ENCODE results near the gene SLC22A4. TPM values are rescaled to one million over a fixed set of nuclear protein-coding genes. Genes with fewer than 3 reads are reported as not detected.

SLC22A4 gene
- total and polyA plus RNA-seq, 2 donors (not counting 1 experiment from before 2014, with no cell fraction given): 0.18 TPM; not detected in 1

- Histone ChIP-seq H3K4me1 (ENCODE audit: control insufficient read depth in 2 of 2, insufficient read depth in 2 of 2, low read length in 2 of 2) (peaks cover 5 to 6% of the 10 kb centered on the region in 2 donors), H3K4me2 (replicated peaks; ENCODE audit: low read depth, low read length, poor library complexity, severe bottlenecking) (no peak overlapping the region), H3K27me3 (replicated peaks in 1 of 4; ENCODE audit: control extremely low read depth in 1 of 4, control insufficient read depth in 3 of 4, insufficient read depth in 4 of 4, low read length in 3 of 4) (peaks cover 0 to 22% (median 7%) of the 10 kb centered on the region in 4 experiments), H3K9ac (ENCODE audit: low read length) (no peak overlapping the region), H3K36me3 (replicated peaks in 1 of 2; ENCODE audit: control extremely low read depth in 1 of 2, control insufficient read depth in 1 of 2, extremely low read depth in 1 of 2, insufficient read depth in 2 of 2, low read length in 1 of 2) (no peaks in the 10 kb centered on the region), H3K4me3 (ENCODE audit: control extremely low read depth in 1 of 5, extremely low read depth in 1 of 5, insufficient read depth in 1 of 5, low read depth in 2 of 5, low read length in 4 of 5) (no peak overlapping the region), H3K9me3 (ENCODE audit: control extremely low read depth in 1 of 3, control insufficient read depth in 2 of 3, insufficient read depth in 1 of 3, low read length in 2 of 3) (peaks cover 0 to 4% (median 0%) of the 10 kb centered on the region in 3 donors), H3K27ac (ENCODE audit: low read length in 2 of 2) (no peak overlapping the region), H4K20me1 (ENCODE audit: control insufficient read depth, insufficient read depth, low read length, poor library complexity, severe bottlenecking) (no peaks in the 10 kb centered on the region), H2AFZ (ENCODE audit: insufficient read depth, low read depth, low read length, poor library complexity, severe bottlenecking) (no peak overlapping the region), H3K79me2 (ENCODE audit: control insufficient read depth, insufficient read depth, low read length) (no peaks in the 10 kb centered on the region)
- WGBS (ENCODE audit: insufficient coverage): 91% methylated on average over 7 of the region's 7 CpGs
- TF ChIP-seq CTCF (IDR thresholded peaks at IDR 0.05) (no peak), EZH2 (IDR thresholded peaks at IDR 0.05; ENCODE audit: borderline replicate concordance, insufficient read depth, low read depth, low read length, poor library complexity, severe bottlenecking) (no peak)
- DNase-seq (no peak), ATAC-seq (ENCODE audit: low read depth) (no peak)
- no peaks in the 10 kb centered on the region for H3K9me3 Mint-ChIP-seq (ENCODE audit: insufficient read depth)
- peaks cover 6% of the 10 kb centered on the region for H3K27me3 Mint-ChIP-seq
- intact Hi-C loops (cut with micrococcal nuclease): no loop called here
- H3K4me3 Mint-ChIP-seq: no peak overlapping the region
- H3K4me1 Mint-ChIP-seq: peaks cover 1% of the 10 kb centered on the region
- POLR2A ChIA-PET: no interaction called here
- CTCF ChIA-PET: interaction anchor here (2.5 kb wide), 1 partner anchor 10 kb away, joined by 14 read pairs; no protein-coding TSS in a partner anchor
- no peak overlapping the region for H3K27ac Mint-ChIP-seq
Observed at GRCh38 chr5:132261881-132262845, 32.0 kb upstream of the SLC22A4 start.
